HUES64 (cell line): ENCODE measurements around the gene HOXA7.

ENCODE experiments used
- H3K27ac ChIP-seq: 2 replicates; pipeline ENCODE4 v1.7.0; 2013; ENCODE audit warnings: low read depth, low read length, inconsistent platforms
- H3K27me3 ChIP-seq: 2 replicates; pipeline ENCODE4 v1.6.1; 2013; ENCODE audit warnings: mild to moderate bottlenecking, low read length; ENCODE audit not compliant: insufficient read depth
- H3K36me3 ChIP-seq: 2 replicates; pipeline ENCODE4 v1.6.1; 2013; ENCODE audit warnings: mild to moderate bottlenecking, low read length; ENCODE audit not compliant: insufficient read depth
- H3K4me1 ChIP-seq: 2 replicates; pipeline ENCODE4 v1.6.1; 2013; ENCODE audit warnings: mild to moderate bottlenecking, low read length, moderate library complexity; ENCODE audit not compliant: insufficient read depth
- H3K4me3 ChIP-seq: 2 replicates; pipeline ENCODE4 v1.5.1; 2013; ENCODE audit warnings: mild to moderate bottlenecking, low read length, moderate library complexity
- H3K9ac ChIP-seq: 2 replicates; pipeline ENCODE4 v1.6.1; 2013; ENCODE audit warnings: mild to moderate bottlenecking, low read depth, low read length
- H3K9me3 ChIP-seq: 2 replicates; pipeline ENCODE4 v1.6.1; 2013; ENCODE audit warnings: low read depth, low read length; ENCODE audit not compliant: insufficient read depth
- WGBS: fragments of 150-250, 120-280 bp; methylation state at CpG from one replicate; pipeline ENCODE4 v1.1.7; 2013; ENCODE audit warnings: missing lambda C conversion rate; 5-methylcytosine and 5-hydroxymethylcytosine counted together

The HOXA7 gene

DNA sequence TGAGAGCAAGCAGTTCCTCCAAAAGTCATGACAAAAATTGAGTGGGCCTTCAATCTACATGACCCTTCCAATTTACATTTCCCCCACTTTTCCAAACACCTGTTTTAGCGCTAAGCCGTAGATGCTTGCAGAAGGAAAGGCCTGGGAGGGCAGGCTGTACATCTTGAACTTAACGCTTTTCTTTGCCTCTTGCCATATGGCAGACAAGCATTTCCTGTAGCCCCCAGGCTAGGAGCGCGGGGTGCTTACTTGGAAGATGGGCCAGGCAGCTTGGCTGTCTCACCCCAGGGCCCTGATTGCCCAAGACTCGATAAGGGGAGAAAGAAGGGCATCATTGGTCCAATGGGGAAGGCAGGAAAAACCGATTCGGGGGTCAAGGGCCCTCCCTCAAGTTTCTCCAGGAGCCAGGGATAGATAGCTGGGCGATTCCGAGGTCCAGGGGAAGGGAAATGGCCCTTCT is 15.9 kb upstream of the HOXA7 start:
- no peak overlapping the region for H3K4me3 ChIP-seq

GRCh38 chr7:27171637-27172314 is 15.3 kb upstream of the HOXA7 start:
- Histone ChIP-seq H3K9ac (no peak overlapping the region), H3K36me3 (no peaks in the 10 kb centered on the region), H3K4me3 (no peak overlapping the region), H3K9me3 (peaks cover 3% of the 10 kb centered on the region; the same call in 1 of the 2 replicates), H3K4me1 (no peaks in the 10 kb centered on the region), H3K27ac (no peak overlapping the region), H3K27me3 (peaks cover 100% of the 10 kb centered on the region)
- 6% methylated on average over 30 of the region's 30 CpGs for WGBS

More for the DNA sequence above, 15.9 kb upstream of the HOXA7 start:
- Histone ChIP-seq H3K9me3 (peaks cover 3% of the 10 kb centered on the region; the same call in 1 of the 2 replicates), H3K9ac (no peak overlapping the region), H3K4me1 (no peaks in the 10 kb centered on the region), H3K27me3 (peaks cover 100% of the 10 kb centered on the region), H3K36me3 (no peaks in the 10 kb centered on the region), H3K27ac (no peak overlapping the region)
- WGBS: 6% methylated on average over 10 of the region's 10 CpGs

DNA sequence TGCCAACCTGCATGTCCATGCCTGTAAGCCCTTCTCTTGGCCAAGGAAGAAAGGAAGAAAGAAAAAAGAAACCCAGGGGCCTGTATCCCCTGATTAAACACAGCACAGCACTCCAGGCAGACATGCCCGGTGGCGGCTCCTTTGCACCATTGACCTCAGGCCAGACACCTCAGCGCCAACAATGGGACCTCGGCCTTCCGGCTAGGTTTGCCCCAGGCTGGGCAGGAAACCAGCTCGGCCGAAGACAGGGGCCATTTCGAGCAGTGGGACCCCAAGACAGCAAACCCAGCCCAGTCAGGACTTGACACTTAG is 14.8 kb upstream of the HOXA7 start:
- Histone ChIP-seq H3K27ac (no peak overlapping the region), H3K27me3 (peaks cover 100% of the 10 kb centered on the region), H3K36me3 (no peaks in the 10 kb centered on the region), H3K9me3 (peaks cover 3% of the 10 kb centered on the region; the same call in 1 of the 2 replicates), H3K9ac (no peak overlapping the region), H3K4me1 (no peaks in the 10 kb centered on the region), H3K4me3 (no peak overlapping the region)
- 6% methylated on average over 8 of the region's 8 CpGs for WGBS

DNA sequence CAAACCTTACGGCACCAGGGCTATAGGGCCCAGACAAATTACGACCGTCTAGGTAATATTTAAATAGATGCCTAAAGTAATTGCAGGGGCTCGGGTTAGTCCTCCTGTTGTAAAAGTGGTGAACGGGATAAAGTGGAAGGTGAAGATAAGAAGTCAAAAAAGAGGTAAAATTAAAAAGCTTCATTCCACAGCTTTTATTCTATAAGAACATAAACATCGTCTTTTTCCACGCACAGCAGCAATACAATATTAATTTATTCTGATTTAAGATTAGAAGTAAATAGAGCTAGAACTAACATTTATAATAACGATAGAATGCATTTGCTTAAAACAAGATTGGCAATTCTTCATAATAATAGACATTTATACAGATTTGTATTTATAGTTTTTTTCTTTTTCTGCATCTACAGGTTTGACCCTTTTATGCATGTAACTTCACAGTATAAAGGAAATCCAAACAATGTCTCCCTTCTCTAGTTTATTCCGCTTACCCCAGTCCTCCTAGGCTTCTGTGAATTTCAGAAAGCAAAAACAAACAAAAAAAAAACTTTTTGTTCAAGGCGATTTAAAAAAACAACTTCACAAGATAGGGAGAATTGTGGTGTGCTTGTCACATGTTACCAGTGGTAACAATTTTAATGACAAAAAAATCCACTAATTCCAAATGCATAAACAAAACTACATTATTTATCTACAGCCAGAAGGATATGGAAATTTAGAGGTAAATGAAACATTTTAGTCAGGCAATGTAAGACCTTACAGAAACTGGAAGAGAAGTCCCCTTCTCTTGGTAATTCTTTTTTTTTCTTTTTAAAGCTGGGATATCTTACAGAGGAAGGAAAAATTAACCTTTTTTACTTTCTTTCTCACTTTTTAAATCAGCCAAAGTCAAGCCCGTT is 14.2 kb upstream of the HOXA7 start:
- peaks cover 100% of the 10 kb centered on the region for H3K27me3 ChIP-seq
- 0 out of 2 replicates have a peak, but pooled peaks cover 3% of the 10 kb centered on the region for H3K9me3 ChIP-seq
- no peak overlapping the region for H3K27ac ChIP-seq
- no peak overlapping the region for H3K9ac ChIP-seq
- H3K36me3 ChIP-seq: no peaks in the 10 kb centered on the region
- H3K4me1 ChIP-seq: no peaks in the 10 kb centered on the region
- H3K4me3 ChIP-seq: no peak overlapping the region
- WGBS: 24% methylated on average over 7 of the region's 11 CpGs

DNA sequence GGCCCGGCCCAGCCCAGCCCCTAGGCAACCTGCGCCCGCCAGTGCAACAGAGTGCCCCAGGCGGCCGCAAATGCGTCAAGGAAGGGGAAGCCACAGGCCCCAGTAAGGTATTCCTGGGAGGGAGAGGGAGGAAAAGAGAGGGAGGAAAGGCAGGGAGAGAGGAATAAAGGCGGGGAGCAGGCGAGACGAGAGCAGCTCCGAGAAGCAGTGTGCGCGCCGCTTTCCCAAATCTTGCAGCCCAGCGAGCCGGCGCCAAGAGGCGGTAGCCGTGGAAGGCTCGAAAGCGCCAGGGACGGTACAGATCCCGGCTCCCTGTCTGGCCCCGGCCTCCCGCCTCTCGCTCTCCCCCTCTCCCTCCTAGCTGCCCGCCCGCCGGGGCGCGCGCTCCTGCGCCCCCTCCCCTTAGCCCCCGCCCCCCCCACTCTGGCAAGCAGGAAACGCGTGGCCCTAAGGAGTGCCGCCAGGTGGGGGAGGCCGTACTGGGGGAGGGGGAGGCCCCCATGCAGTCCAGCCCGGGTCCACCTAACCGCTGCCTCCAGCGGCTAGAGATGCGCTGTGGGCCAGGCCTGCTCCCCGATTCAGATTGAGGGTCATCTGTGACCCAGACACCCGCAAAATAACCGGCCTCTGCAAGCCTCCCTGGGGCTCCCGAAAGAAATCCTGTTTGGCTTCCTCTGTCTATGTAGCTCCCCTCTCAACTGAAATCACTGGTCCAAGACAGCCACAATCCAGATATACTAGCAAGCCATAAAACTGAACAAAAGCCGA is 13.4 kb upstream of the HOXA7 start:
- H3K4me3 ChIP-seq: no peak overlapping the region
- 2% methylated on average over 38 of the region's 46 CpGs for WGBS
- H3K36me3 ChIP-seq: no peaks in the 10 kb centered on the region
- H3K9me3 ChIP-seq: 0 out of 2 replicates have a peak, but pooled peaks cover 8% of the 10 kb centered on the region
- peaks cover 100% of the 10 kb centered on the region for H3K27me3 ChIP-seq
- no peak overlapping the region for H3K9ac ChIP-seq
- H3K27ac ChIP-seq: no peak overlapping the region
- H3K4me1 ChIP-seq: no peaks in the 10 kb centered on the region

DNA sequence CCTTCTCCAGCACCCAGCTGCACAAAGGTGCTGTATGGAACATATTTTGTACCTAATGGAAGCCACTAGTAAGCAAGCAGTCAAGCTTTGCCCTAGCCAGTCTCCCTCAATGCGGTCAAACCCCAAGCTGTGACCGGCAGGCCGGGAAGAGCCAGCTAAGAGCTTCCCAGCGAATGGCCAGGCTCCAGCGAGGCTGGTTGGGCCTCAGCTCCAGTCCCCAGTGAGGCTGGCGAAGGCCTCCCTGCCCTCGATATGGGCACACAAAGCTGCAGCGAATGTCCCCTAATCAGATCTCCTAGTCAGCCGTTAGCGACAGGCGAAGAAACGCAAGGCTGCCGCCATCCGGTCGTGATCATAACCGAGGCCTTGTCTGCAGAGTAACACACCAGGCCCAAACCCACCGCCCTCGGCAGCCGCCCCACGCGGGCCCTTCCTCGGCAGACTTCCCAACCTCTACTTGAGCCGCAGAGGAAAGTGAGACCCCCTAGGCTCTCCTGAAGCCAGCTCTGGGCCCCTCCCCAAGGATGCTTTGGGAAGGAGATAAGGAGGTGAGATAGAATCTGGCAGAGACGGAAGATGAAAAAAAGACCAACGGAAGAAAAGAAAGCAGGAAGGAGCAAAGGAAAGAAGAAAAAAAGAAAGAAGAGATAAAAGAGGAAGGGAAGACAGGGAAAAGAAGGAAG is 11.9 kb upstream of the HOXA7 start:
- Histone ChIP-seq H3K4me3 (no peak overlapping the region), H3K27ac (no peak overlapping the region), H3K36me3 (no peaks in the 10 kb centered on the region), H3K9ac (no peak overlapping the region), H3K27me3 (peaks cover 100% of the 10 kb centered on the region), H3K4me1 (no peaks in the 10 kb centered on the region), H3K9me3 (0 out of 2 replicates have a peak, but pooled peaks cover 8% of the 10 kb centered on the region)
- WGBS: 8% methylated on average over 25 of the region's 25 CpGs

- 20% methylated on average over 4 of the region's 4 CpGs for WGBS
- 0 out of 2 replicates have a peak, but pooled peaks cover 8% of the 10 kb centered on the region for H3K9me3 ChIP-seq
- no peak overlapping the region for H3K4me3 ChIP-seq
- H3K9ac ChIP-seq: no peak overlapping the region
- H3K27ac ChIP-seq: no peak overlapping the region
- no peaks in the 10 kb centered on the region for H3K36me3 ChIP-seq
- H3K4me1 ChIP-seq: no peaks in the 10 kb centered on the region
- peaks cover 100% of the 10 kb centered on the region for H3K27me3 ChIP-seq
Measured at GRCh38 chr7:27167916-27168264, 11.4 kb upstream of the HOXA7 start.

- WGBS: 5% methylated on average over 50 of the region's 50 CpGs
- no peak overlapping the region for H3K27ac ChIP-seq
- H3K4me1 ChIP-seq: no peaks in the 10 kb centered on the region
- H3K4me3 ChIP-seq: no peak overlapping the region
- 0 out of 2 replicates have a peak, but pooled peaks cover 8% of the 10 kb centered on the region for H3K9me3 ChIP-seq
- H3K27me3 ChIP-seq: peaks cover 100% of the 10 kb centered on the region
- no peaks in the 10 kb centered on the region for H3K36me3 ChIP-seq
- H3K9ac ChIP-seq: no peak overlapping the region
Measured at GRCh38 chr7:27166531-27167505, 10.3 kb upstream of the HOXA7 start.

DNA sequence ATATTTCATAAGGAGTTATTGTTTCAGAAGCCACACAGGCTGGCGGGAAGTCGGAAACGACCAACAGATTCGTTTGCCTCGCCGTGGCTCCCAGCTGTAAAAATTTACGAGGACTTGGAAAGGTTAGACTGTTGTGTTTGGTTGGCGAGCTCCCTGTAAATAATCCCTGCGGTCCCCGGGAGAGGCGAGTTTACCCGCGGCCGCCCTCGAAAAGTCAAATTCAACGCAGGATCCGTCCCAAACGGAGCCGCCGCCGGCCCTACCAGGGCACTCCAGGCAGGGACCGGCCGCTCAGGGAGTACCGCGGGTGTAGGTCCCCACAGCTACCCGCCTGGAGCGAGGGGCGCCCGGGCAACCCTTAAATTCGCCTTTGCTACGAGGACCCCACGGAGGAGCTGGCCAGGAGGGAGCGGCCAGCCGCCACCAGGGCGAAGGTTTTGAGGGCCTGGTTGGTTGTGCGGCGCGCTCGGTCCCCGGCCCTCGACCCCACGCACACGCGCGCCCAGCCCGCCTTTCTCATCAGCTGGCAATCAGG is 9.6 kb upstream of the HOXA7 start:
- H3K4me3 ChIP-seq: no peak overlapping the region
- 8% methylated on average over 46 of the region's 46 CpGs for WGBS
- no peak overlapping the region for H3K27ac ChIP-seq
- H3K27me3 ChIP-seq: peaks cover 100% of the 10 kb centered on the region
- H3K36me3 ChIP-seq: no peaks in the 10 kb centered on the region
- H3K9me3 ChIP-seq: 0 out of 2 replicates have a peak, but pooled peaks cover 5% of the 10 kb centered on the region
- no peaks in the 10 kb centered on the region for H3K4me1 ChIP-seq
- no peak overlapping the region for H3K9ac ChIP-seq
